Stimulated activated CD8-positive, alpha-beta memory T cell treated with anti-CD3 and anti-CD28 coated beads, Interleukin-15, amount 100 ng/mL, for 24 hours (primary cell): Measurements from ENCODE around the gene ZC3H18.

Experiments
- DNase-seq: peaks from one replicate; pipeline ENCODE4 v3.0.0-alpha.2; 2020; ENCODE audit warnings: low read depth

ZC3H18 gene

GRCh38 chr16:88569985-88570690 lies at the start of gene ZC3H18:
Gene ZC3H18, plus strand, starts transcription at chr16:88570403. Its CDS starts 6,721 bp downstream, at chr16:88577124.
- DNase-seq: peak; percentile 99

GRCh38 chr16:88521674-88522073 lies 48.5 kb upstream of the ZC3H18 start:
- DNase-seq: no peak

- no peak for DNase-seq
These were observed 47.8 kb upstream of the ZC3H18 start for GRCh38 chr16:88522276-88522949.

GRCh38 chr16:88523309-88524161 lies 46.7 kb upstream of the ZC3H18 start:
- no peak for DNase-seq

- no peak for DNase-seq
These were observed 45.8 kb upstream of the ZC3H18 start for GRCh38 chr16:88524274-88524972.

DNA sequence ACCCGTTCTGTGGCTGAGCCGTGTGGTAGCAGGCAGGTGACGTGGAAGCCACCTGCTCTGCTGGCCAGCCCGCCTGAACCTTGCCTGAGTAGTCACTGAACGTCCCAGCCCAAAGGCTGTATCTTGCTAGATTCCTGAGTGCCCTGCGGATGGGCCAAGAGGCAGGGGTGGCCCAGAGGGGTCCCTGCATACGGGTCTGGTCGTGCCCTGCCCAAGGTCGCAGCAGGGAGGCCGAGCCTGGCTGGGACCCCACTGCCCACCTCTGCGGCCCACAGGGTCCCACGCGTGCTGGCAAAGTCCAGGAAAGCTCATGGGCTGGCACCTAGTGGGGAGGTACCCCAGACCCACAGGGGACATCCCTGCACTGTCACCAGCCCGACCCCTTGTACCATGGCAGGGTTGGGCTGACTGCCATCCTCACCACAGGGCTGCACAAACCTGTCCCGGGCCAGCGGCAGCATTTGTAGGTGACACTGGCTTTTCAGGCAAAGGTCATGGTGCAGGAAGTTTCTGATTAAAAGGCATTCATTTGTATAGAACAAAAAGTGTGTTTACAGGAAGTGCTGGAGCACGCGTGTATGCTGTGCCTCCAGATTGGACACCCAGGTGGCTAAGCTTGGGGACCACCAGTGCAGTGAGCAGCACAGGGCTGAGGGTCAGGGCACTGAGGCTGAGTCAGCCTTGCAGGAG lies 45.1 kb upstream of the ZC3H18 start:
- no peak for DNase-seq

GRCh38 chr16:88525663-88525990 lies 44.6 kb upstream of the ZC3H18 start:
- no peak for DNase-seq

GRCh38 chr16:88526008-88526905 lies 43.9 kb upstream of the ZC3H18 start:
- no peak for DNase-seq

- DNase-seq: no peak
These were observed 43.4 kb upstream of the ZC3H18 start for GRCh38 chr16:88526906-88527185.

- no peak for DNase-seq
These were observed 42.8 kb upstream of the ZC3H18 start for GRCh38 chr16:88527186-88527936.

- DNase-seq: no peak
These were observed 42.1 kb upstream of the ZC3H18 start for GRCh38 chr16:88527937-88528743.

DNA sequence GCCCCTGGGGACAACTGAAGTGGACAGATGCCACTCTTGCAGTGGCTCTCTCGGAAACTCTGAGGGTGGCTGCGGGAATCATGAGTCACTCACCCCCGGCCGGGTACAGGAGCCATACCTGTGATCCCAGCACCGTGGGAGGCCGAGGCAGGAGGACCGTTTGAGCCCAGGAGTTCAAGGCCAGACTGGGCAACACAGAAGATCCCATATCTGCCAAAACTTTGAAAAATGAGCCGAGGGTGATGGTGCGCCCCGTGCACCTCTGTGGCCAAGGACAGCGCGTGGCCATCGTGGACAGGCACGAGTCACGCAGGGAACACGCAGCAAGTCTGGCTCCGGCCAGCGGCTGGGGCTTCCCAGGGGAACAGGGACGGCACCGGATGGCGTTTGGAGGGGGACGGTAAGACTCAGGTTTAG lies 41.3 kb upstream of the ZC3H18 start:
- DNase-seq: no peak

GRCh38 chr16:88529596-88529995 lies 40.6 kb upstream of the ZC3H18 start:
- DNase-seq: no peak

GRCh38 chr16:88530051-88530857 lies 39.9 kb upstream of the ZC3H18 start:
- DNase-seq: no peak

- DNase-seq: no peak
These were observed 39.4 kb upstream of the ZC3H18 start for GRCh38 chr16:88530858-88531203.

DNA sequence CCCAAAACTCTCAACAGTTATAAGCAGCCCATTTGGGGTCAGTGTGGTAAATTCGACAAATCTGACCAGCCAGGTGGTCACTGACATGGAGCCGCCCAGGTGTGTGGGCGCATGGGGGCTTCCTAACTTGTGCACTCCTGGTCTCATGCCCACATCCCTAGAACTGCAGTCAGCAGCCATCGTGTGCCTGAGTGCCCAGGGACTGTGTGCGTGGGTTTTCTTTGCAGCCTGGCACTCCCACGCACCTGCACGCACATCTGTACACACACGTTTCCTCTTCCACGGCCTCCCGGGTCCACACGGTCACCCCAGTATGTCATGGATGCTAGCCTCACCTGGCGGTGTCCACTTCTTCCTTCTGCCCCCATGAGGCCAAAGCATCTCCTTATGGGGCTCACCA lies 38.9 kb upstream of the ZC3H18 start:
- no peak for DNase-seq

GRCh38 chr16:88531931-88532433 lies 38.2 kb upstream of the ZC3H18 start:
- DNase-seq: no peak
